ENCODE results near the gene NPM3.

Gene NPM3

DNA sequence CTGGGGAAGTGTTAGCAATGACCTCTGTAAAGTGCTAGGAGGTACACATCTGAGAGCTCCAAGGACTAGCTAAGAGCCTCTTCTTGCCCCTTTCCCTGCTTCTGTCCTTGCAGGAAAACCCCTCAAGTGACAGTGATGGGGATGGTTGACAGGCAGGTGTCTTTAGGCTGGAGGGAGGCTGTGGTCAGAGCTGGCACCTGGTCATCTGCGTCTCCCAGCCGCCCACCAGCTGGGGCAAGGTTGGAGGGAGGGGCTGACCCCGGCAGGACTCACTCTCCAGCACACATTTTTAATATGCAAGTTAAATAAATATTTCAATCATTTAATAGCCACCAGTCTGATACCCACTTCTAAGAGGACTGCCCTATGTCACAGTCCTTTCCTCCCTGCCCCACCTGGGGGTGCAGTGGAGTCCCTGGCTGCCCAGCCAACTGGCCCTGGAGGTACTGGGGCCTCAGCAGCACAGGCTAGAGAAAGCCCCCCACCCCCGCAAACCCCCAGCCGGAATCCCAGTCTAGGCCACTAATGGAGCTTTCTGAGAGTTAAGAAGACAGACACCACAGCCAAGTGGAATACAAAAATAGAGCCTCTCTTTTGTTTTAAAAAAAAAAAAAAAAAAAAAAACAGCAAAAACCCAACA is 13.6 kb downstream of the NPM3 start:
- Histone ChIP-seq H3K27me3 (ENCODE audit: insufficient read depth, low read length, poor library complexity, severe bottlenecking) (no peaks in the 10 kb centered on the region), H3K79me2 (ENCODE audit: insufficient read depth, low read length) (no peaks in the 10 kb centered on the region)

DNA sequence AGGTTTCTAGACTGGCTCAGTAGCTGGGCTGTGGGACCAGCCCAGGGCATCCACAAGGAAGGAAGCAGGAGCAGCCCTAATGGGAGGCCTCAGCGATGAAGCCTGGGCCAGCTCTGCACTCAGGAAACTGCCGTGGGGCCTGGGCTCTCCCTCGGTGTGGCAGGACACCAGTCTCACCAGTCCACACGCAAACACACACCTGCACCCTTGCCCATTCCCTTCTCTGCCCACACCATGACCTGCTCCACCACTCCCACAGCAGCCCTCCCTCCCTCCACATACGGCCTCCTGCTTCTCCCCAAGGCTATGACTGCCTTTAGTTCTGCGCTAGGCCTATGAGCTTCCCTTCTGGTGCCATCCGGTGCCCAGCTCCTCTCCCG is 14.5 kb downstream of the NPM3 start:
- Histone ChIP-seq H3K4me3 (ENCODE audit: low read length, poor library complexity, severe bottlenecking) (no peak overlapping the region), H3K36me3 (ENCODE audit: insufficient read depth, low read length) (no peaks in the 10 kb centered on the region), H3K79me2 (ENCODE audit: insufficient read depth, low read length) (no peaks in the 10 kb centered on the region), H2AFZ (ENCODE audit: low read length) (no peak overlapping the region), H3F3A (ENCODE audit: low read depth) (no peaks in the 10 kb centered on the region), H3K9ac (ENCODE audit: low read depth, low read length, poor library complexity, severe bottlenecking) (no peak overlapping the region), H3K4me2 (ENCODE audit: low read depth, low read length, poor library complexity, severe bottlenecking) (no peak overlapping the region), H3K4me1 (ENCODE audit: insufficient read depth, low read length, poor library complexity, severe bottlenecking) (no peaks in the 10 kb centered on the region), H3K27me3 (ENCODE audit: insufficient read depth, low read length, poor library complexity, severe bottlenecking) (no peaks in the 10 kb centered on the region), H4K20me1 (ENCODE audit: insufficient read depth, low read length, poor library complexity, severe bottlenecking) (no peaks in the 10 kb centered on the region), H3K9me3 (ENCODE audit: insufficient read depth, low read depth, low read length) (no peaks in the 10 kb centered on the region), H3K9me2 (replicated peaks; ENCODE audit: low read depth, low read length) (no peaks in the 10 kb centered on the region)
- no peak for TF ChIP-seq EZH2phosphoT487 (IDR thresholded peaks at IDR 0.05; ENCODE audit: borderline replicate concordance)
- TF ChIP-seq, protein P1, sequence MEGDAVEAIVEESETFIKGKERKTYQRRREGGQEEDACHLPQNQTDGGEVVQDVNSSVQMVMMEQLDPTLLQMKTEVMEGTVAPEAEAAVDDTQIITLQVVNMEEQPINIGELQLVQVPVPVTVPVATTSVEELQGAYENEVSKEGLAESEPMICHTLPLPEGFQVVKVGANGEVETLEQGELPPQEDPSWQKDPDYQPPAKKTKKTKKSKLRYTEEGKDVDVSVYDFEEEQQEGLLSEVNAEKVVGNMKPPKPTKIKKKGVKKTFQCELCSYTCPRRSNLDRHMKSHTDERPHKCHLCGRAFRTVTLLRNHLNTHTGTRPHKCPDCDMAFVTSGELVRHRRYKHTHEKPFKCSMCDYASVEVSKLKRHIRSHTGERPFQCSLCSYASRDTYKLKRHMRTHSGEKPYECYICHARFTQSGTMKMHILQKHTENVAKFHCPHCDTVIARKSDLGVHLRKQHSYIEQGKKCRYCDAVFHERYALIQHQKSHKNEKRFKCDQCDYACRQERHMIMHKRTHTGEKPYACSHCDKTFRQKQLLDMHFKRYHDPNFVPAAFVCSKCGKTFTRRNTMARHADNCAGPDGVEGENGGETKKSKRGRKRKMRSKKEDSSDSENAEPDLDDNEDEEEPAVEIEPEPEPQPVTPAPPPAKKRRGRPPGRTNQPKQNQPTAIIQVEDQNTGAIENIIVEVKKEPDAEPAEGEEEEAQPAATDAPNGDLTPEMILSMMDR (conservative IDR thresholded peaks at IDR 0.05; ENCODE audit: low read length): no peak

More for the DNA sequence above, 13.6 kb downstream of the NPM3 start:
- Histone ChIP-seq H3K9me3 (ENCODE audit: insufficient read depth, low read depth, low read length) (no peaks in the 10 kb centered on the region), H3K4me3 (ENCODE audit: low read length, poor library complexity, severe bottlenecking) (no peak overlapping the region), H2AFZ (ENCODE audit: low read length) (no peak overlapping the region), H3F3A (ENCODE audit: low read depth) (no peaks in the 10 kb centered on the region), H3K4me1 (ENCODE audit: insufficient read depth, low read length, poor library complexity, severe bottlenecking) (no peaks in the 10 kb centered on the region), H3K36me3 (ENCODE audit: insufficient read depth, low read length) (no peaks in the 10 kb centered on the region), H4K20me1 (ENCODE audit: insufficient read depth, low read length, poor library complexity, severe bottlenecking) (no peaks in the 10 kb centered on the region), H3K9me2 (replicated peaks; ENCODE audit: low read depth, low read length) (no peaks in the 10 kb centered on the region), H3K9ac (ENCODE audit: low read depth, low read length, poor library complexity, severe bottlenecking) (no peak overlapping the region), H3K4me2 (ENCODE audit: low read depth, low read length, poor library complexity, severe bottlenecking) (no peak overlapping the region)
- no peak for TF ChIP-seq EZH2phosphoT487 (IDR thresholded peaks at IDR 0.05; ENCODE audit: borderline replicate concordance)
- TF ChIP-seq, protein P1 (conservative IDR thresholded peaks at IDR 0.05; ENCODE audit: low read length): no peak

DNA sequence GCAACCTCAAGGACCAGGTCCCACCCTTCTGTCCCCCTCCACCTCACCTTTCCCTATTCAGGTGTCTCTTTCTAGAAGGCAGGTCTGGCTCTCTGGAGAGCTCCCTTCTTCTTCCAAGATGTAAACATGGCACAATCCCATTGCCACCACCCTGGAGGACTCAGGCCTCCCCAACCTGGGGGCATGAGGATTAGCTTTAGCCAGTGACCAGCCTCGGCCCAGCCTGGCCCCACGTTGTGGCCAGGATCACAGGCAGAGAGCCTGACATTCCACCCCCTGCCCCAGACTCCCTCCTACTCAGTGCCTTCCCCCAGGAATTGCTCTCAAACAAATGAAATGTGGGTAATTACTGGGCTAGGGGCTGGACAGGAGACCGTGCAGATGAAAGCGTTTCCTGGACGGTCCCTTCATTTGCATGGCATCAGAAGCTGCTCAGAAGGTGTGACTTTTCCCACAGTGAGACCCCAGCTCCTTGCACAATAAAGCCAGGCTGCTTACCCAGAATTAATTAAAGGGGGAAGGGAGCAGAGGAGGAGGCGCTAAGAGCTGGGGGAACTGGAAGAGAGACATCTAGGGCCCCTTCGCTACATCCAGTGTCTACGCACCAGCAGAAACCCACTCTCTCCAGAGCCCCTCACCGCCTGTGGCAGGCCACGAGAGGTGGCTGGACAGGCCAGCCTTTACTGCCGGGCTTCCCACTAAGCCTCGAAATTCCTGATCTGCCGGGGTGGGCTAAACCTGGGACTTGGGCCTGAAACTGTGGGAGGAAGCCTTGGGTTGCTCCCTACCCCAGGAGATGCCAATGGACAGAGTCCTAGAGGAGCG is 15.1 kb downstream of the NPM3 start:
- Histone ChIP-seq H3K9ac (ENCODE audit: low read depth, low read length, poor library complexity, severe bottlenecking) (no peak overlapping the region), H3K9me2 (replicated peaks; ENCODE audit: low read depth, low read length) (no peaks in the 10 kb centered on the region), H2AFZ (ENCODE audit: low read length) (no peak overlapping the region), H3K79me2 (ENCODE audit: insufficient read depth, low read length) (no peaks in the 10 kb centered on the region), H3K4me3 (ENCODE audit: low read length, poor library complexity, severe bottlenecking) (no peak overlapping the region), H3K36me3 (ENCODE audit: insufficient read depth, low read length) (no peaks in the 10 kb centered on the region), H3K4me2 (ENCODE audit: low read depth, low read length, poor library complexity, severe bottlenecking) (no peak overlapping the region), H3K27me3 (ENCODE audit: insufficient read depth, low read length, poor library complexity, severe bottlenecking) (no peaks in the 10 kb centered on the region), H3F3A (ENCODE audit: low read depth) (no peaks in the 10 kb centered on the region), H3K4me1 (ENCODE audit: insufficient read depth, low read length, poor library complexity, severe bottlenecking) (no peaks in the 10 kb centered on the region), H4K20me1 (ENCODE audit: insufficient read depth, low read length, poor library complexity, severe bottlenecking) (no peaks in the 10 kb centered on the region), H3K9me3 (ENCODE audit: insufficient read depth, low read depth, low read length) (no peaks in the 10 kb centered on the region)
- TF ChIP-seq EZH2phosphoT487 (IDR thresholded peaks at IDR 0.05; ENCODE audit: borderline replicate concordance): no peak
- TF ChIP-seq, protein P1 (conservative IDR thresholded peaks at IDR 0.05; ENCODE audit: low read length): no peak
